ENCODE data around the gene CEP162. TPM values are rescaled to one million over a fixed set of nuclear protein-coding genes. Genes with fewer than 3 reads are reported as not detected.
"Not testable (repeated sequence)": the region's sequence is repeated elsewhere in the genome, so short reads cannot be mapped to it uniquely, and the experiment has no call there.

The CEP162 gene
- total RNA-seq, 1 donor from 2014 or later = 11.7 TPM

- no peak for TF ChIP-seq CTCF (IDR thresholded peaks at IDR 0.05)
- peaks cover 4 to 16% of the 10 kb centered on the region in 2 donors for H3K36me3 ChIP-seq
- H3K9me3 ChIP-seq = no peaks in the 10 kb centered on the region
- intact Hi-C loops (cut with DNase I) = no loop called here
- H3K27ac ChIP-seq = no peak overlapping the region
- H3K4me3 ChIP-seq = no peak overlapping the region
- no peak for DNase-seq (ENCODE audit: low spot score in 2 of 2)
- no peaks in the 10 kb centered on the region for H3K27me3 ChIP-seq
- no peaks in the 10 kb centered on the region for H3K4me1 ChIP-seq
Measured at GRCh38 chr6:84135291-84135690, 92.2 kb downstream of the CEP162 start.

- H3K36me3 ChIP-seq = peaks cover 0 to 16% of the 10 kb centered on the region in 2 donors
- DNase-seq (ENCODE audit: low spot score in 2 of 2); intact Hi-C loops (cut with DNase I); H3K27ac ChIP-seq; H3K4me3 ChIP-seq; H3K4me1 ChIP-seq; H3K27me3 ChIP-seq; H3K9me3 ChIP-seq: not testable (repeated sequence)
Measured at GRCh38 chr6:84133385-84133784, 94.1 kb downstream of the CEP162 start.

GRCh38 chr6:84129588-84129987, 97.9 kb downstream of the CEP162 start:
- DNase-seq (ENCODE audit: low spot score in 2 of 2); H3K4me1 ChIP-seq; H3K27me3 ChIP-seq; H3K4me3 ChIP-seq; H3K27ac ChIP-seq; intact Hi-C loops (cut with DNase I); H3K9me3 ChIP-seq: not testable (repeated sequence)
- H3K36me3 ChIP-seq = peaks cover 0 to 14% of the 10 kb centered on the region in 2 donors

- Histone ChIP-seq H3K27me3 (no peaks in the 10 kb centered on the region), H3K36me3 (peaks cover 0 to 22% of the 10 kb centered on the region in 2 donors), H3K4me3 (no peak overlapping the region), H3K27ac (no peak overlapping the region), H3K4me1 (no peaks in the 10 kb centered on the region), H3K9me3 (no peaks in the 10 kb centered on the region)
- no peak for DNase-seq (ENCODE audit: low spot score in 2 of 2)
- no peak for TF ChIP-seq CTCF (IDR thresholded peaks at IDR 0.05)
- intact Hi-C loops (cut with DNase I) = no loop called here
Measured at GRCh38 chr6:84123186-84123585, 104.3 kb downstream of the CEP162 start.

- Histone ChIP-seq H3K4me3 (no peak overlapping the region), H3K27ac (no peak overlapping the region), H3K4me1 (no peaks in the 10 kb centered on the region), H3K9me3 (no peaks in the 10 kb centered on the region), H3K36me3 (peaks cover 0 to 8% of the 10 kb centered on the region in 2 donors), H3K27me3 (no peaks in the 10 kb centered on the region)
- no peak for TF ChIP-seq CTCF (IDR thresholded peaks at IDR 0.05)
- DNase-seq (ENCODE audit: low spot score in 2 of 2) = no peak
- intact Hi-C loops (cut with DNase I) = no loop called here
Measured at GRCh38 chr6:84119277-84119676, 108.2 kb downstream of the CEP162 start.

GRCh38 chr6:84118191-84118590, 109.3 kb downstream of the CEP162 start:
- H3K4me1 ChIP-seq = no peaks in the 10 kb centered on the region
- no peak overlapping the region for H3K27ac ChIP-seq
- H3K36me3 ChIP-seq = no peaks in the 10 kb centered on the region
- TF ChIP-seq CTCF (IDR thresholded peaks at IDR 0.05) = no peak
- intact Hi-C loops (cut with DNase I) = no loop called here
- H3K9me3 ChIP-seq = no peaks in the 10 kb centered on the region
- no peak overlapping the region for H3K4me3 ChIP-seq
- no peak for DNase-seq (ENCODE audit: low spot score in 2 of 2)
- no peaks in the 10 kb centered on the region for H3K27me3 ChIP-seq

GRCh38 chr6:84114933-84115594, 112.4 kb downstream of the CEP162 start:
- intact Hi-C loops (cut with DNase I); H3K36me3 ChIP-seq; H3K9me3 ChIP-seq; DNase-seq (ENCODE audit: low spot score in 2 of 2); H3K4me1 ChIP-seq; H3K27ac ChIP-seq; H3K27me3 ChIP-seq; H3K4me3 ChIP-seq: not testable (repeated sequence)

GRCh38 chr6:84111351-84111750, 116.1 kb downstream of the CEP162 start:
- H3K9me3 ChIP-seq; H3K27ac ChIP-seq; H3K4me3 ChIP-seq; H3K4me1 ChIP-seq; intact Hi-C loops (cut with DNase I); DNase-seq (ENCODE audit: low spot score in 2 of 2); H3K27me3 ChIP-seq; H3K36me3 ChIP-seq: not testable (repeated sequence)

Data from ascending aorta (tissue), 2 donors.